GM12874 (cell line): ENCODE results near the gene ARHGAP24.

ENCODE experiments used
- TF ChIP-seq, protein P1 (sequence below): IDR thresholded peaks from 2 replicates; pipeline ENCODE4 v1.5.1; 2011; ENCODE audit warnings: low read depth, mild to moderate bottlenecking, control low read depth, low read length, moderate library complexity; ENCODE audit not compliant: insufficient read depth

ARHGAP24 gene

DNA sequence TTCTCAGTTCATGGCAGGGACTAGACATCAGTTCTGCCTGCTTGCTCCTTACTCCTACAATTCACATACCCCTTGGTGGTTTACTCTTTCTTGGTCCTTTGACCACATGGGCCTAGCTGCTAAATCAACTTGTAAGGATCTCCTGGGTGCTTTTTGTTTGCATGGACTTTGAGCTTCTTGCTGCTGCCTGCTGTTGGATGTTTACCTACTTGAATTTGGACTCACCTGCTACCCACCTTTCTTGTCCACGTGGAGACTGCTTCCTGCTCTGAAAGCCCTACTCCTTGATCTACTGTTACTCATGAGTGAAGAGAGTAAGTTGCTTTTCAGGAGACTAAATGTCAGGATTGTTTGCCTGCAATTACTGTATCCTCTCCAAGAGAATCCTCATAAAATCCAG is 15.2 kb upstream of the ARHGAP24 start:
- TF ChIP-seq, protein P1, sequence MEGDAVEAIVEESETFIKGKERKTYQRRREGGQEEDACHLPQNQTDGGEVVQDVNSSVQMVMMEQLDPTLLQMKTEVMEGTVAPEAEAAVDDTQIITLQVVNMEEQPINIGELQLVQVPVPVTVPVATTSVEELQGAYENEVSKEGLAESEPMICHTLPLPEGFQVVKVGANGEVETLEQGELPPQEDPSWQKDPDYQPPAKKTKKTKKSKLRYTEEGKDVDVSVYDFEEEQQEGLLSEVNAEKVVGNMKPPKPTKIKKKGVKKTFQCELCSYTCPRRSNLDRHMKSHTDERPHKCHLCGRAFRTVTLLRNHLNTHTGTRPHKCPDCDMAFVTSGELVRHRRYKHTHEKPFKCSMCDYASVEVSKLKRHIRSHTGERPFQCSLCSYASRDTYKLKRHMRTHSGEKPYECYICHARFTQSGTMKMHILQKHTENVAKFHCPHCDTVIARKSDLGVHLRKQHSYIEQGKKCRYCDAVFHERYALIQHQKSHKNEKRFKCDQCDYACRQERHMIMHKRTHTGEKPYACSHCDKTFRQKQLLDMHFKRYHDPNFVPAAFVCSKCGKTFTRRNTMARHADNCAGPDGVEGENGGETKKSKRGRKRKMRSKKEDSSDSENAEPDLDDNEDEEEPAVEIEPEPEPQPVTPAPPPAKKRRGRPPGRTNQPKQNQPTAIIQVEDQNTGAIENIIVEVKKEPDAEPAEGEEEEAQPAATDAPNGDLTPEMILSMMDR, result no peak

DNA sequence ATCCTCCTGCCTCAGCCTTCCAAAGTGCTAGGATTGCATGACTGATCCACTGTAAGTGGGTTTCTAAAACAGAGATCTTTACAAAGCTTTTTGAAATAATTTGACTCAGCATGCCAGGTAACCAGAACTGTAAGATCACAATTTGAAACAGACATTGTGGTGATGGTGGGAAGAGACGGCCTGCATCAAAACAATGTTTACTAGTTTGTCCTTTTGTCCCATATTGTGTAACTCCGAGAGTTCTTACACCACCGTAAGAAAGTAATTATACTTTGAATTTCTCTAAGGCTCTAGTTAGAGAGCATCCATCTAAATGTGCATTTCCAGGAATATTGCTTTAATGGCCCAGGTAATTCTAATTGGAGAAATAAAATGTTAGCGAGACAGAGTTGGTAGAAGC is 594 bp upstream of the ARHGAP24 start:
- TF ChIP-seq, protein P1, result no peak

DNA sequence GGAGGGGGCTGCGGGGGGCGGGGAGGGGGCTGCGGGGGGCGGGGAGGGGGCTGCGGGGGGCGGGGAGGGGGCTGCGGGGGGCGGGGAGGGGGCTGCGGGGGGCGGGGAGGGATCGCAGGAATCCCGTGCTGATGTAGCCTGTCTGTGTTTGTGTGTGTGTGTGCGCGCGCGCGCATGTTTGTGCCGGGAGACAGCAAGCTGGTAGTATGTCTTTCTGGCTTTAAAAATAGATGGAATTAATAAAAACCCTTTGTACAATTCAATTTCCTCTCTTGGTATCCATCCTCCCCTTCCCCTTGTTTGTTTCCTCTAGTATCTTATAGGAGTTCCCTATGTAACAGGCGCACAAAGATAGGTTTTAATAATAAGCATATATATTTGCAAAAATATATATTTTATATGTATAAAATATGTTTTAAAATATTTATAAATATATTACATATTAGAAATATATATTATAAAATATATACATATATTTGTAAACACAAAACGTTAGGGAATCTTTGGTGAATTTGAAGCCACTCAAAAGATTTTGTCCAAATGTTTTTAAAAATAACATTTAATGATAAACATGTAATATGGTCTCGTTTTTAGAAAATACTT is 782 bp downstream of the ARHGAP24 start:
- TF ChIP-seq, protein P1, result no peak

DNA sequence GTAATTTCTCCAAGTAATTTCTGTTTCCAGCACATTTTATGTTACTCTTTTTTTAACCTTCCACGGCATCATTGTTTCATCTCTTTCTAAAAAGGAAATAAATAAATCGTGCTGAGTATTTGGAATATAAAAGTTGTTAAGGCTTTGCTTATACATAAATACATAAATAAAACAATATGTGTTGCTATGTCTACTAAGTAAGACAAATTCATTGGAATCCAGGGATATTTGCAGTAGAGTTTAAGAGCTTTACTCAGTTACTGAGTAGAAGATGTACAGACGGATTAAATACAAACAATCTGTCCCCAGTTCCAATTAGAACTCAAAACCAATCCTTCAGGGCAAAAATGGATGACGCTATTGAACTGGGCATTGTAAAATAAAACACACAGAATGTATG is 1.4 kb downstream of the ARHGAP24 start:
- TF ChIP-seq, protein P1, result no peak

DNA sequence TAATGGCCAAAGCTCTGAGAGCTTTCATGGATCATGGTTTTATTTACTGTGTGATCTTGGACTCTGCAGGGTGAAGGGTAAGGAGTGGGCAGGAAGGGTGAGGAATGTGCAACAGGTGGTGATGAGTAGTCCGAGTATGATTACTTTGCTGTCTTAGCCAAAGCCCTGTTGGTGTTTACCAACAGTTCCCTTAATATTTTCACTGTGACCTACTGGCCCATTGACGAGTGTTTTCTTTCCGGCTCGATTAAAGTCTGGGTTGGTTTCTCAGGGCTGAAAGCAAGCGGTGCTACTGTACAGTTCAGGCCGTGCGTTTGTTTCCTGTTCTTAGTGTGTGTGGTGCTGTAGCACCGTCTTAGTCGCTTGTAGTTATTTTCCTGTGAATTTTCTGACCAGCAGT is 2.6 kb downstream of the ARHGAP24 start:
- TF ChIP-seq, protein P1, result no peak

DNA sequence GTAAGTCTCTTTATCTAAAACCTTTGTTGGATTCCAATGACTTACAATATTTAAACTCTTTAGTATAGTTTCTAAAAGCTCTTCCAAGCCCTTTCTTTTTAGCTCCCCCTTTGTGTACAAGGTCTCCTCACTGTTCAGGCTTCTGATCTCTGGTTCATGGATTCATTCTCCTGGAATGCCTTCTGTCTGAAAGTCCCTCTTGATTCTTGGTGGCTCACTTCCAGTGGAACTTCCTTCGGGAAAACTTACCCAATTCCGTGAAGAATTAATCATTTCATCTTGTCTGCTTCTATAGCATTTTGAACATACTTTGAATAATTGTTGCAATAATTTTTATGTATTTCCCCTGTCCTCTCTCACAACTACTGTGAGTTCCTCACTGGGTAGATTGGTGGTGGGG is 3.6 kb downstream of the ARHGAP24 start:
- TF ChIP-seq, protein P1, result no peak

DNA sequence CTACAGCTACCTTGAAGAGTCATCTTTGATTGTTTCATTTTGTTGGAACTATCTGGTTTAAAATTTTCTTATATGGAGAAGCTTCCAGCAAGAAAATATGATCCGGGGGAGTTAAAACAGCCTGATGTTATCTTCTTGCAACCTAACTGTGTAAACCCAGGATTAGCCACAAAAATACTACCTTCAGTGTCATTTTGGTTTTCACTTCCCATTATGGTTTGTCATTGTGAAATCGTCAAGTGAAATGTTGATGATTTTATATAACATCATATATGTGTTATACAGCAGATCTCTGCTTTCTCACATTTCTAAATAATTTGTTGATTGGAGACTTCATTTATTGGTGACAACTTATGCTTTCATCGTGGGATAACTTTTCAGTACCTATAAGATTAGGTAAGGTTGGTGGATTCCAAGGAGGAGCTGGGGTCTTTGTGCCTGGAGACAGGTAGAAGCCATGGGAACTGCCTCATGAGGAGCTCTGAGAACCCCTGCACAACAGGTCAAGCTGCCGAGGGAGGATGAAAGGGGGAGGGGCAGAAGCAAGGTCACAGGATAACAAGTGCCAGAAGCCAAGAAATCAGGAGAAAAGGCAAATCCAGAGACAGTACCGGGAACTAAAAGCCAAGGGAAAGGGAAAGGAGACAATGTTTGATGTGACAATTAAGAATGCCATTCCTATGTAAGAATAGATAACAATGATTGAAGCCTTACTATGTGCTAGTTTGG is 7.2 kb downstream of the ARHGAP24 start:
- TF ChIP-seq, protein P1, result no peak
